ENCODE results near the gene CALB2.

GRCh38 chr16:71350821-71351557, 7.5 kb upstream of the CALB2 start:
- TF ChIP-seq POLR2A (IDR thresholded peaks at IDR 0.05; ENCODE audit: low read depth, low read length) (no peak), POLR2AphosphoS5 (IDR thresholded peaks at IDR 0.05; ENCODE audit: low read depth, low read length) (no peak), TAF1 (IDR thresholded peaks at IDR 0.05; ENCODE audit: borderline replicate concordance, low read depth, low read length) (no peak)

Measured in GM12892 (cell line).